Testis (tissue), 3 donors: ENCODE measurements around the gene TSPYL4. TPM values are rescaled to one million over a fixed set of nuclear protein-coding genes. Genes with fewer than 3 reads are reported as not detected.
"Not testable (repeated sequence)": the region's sequence is repeated elsewhere in the genome, so short reads cannot be mapped to it uniquely, and the experiment has no call there.

ENCODE experiments used
- DNase-seq: peaks from one replicate; pipeline ENCODE4 v3.0.0-alpha.2; 2019
- H3K27ac ChIP-seq, 2 donors: fragments of 200-600 bp; sonication (generic); one replicate each; pipeline ENCODE4 v1.5.1; 2019
- H3K27me3 ChIP-seq: fragments of 200-600 bp; sonication (generic); one replicate; pipeline ENCODE4 v1.5.1; 2019
- H3K36me3 ChIP-seq: fragments of 200-600 bp; sonication (generic); one replicate; pipeline ENCODE4 v1.5.1; 2017; ENCODE audit warnings: low read depth; ENCODE audit errors: missing control alignments
- H3K4me1 ChIP-seq: fragments of 200-600 bp; sonication (generic); one replicate; pipeline ENCODE4 v1.5.1; 2019
- H3K4me3 ChIP-seq, 2 donors: fragments of 200-600 bp; sonication (generic); one replicate each; pipeline ENCODE4 v1.5.1; 2017 to 2019
- H3K9me3 ChIP-seq: fragments of 200-600 bp; sonication (generic); one replicate; pipeline ENCODE4 v1.5.1; 2017
- POLR2A ChIP-seq: fragments of 450-650 bp; IDR thresholded peaks from one replicate; pipeline ENCODE4 v1.6.1; 2017; ENCODE audit warnings: antibody characterized with exemption, mild to moderate bottlenecking, moderate library complexity
- WGBS, 2 donors: methylation state at CpG; one replicate each; pipeline ENCODE4 v1.1.5; 2018; 5-methylcytosine and 5-hydroxymethylcytosine counted together
- intact Hi-C: fragments of 100-400 bp; cut with DNase I; formaldehyde crosslinking; loops from one replicate; pipeline ENCODE4 v1.15.1; 2023; ENCODE audit warnings: low total_unique reads
- polyA plus RNA-seq: library from polyadenylated mRNA; stranded (reverse); fragments of 350-450 nt; fragmentation: Illumina TruSeq; extraction: RNeasy Lipid Tissue Mini Kit (QIAGEN cat#74804); gene quantifications from one replicate; pipeline ENCODE4 v1.2.3, GENCODE V29; 2014; ENCODE audit warnings: low read depth, low replicate concordance; ENCODE audit not compliant: insufficient read depth
- total RNA-seq, 2 donors: library from RNA; depleted of rRNA; stranded (reverse); fragments of >200 nt; gene quantifications; one replicate each; pipeline ENCODE4 v1.2.3, GENCODE V29; 2016
- TF ChIP-seq, protein P1 (sequence below), 3 experiments: fragments of 450-650 bp in 2 of 3; fragments of 200-600 bp in 1 of 3; sonication (generic) in 1 of 3; IDR thresholded peaks; one replicate each; pipeline ENCODE4 v1.5.1; 2016 to 2019; ENCODE audit warnings: antibody characterized with exemption in 3 of 3, mild to moderate bottlenecking in 2 of 3, moderate library complexity in 1 of 3

TSPYL4 gene
- total and polyA plus RNA-seq, 3 donors from 2014 or later = 27.9 to 39.8 (median 33.1) TPM

DNA sequence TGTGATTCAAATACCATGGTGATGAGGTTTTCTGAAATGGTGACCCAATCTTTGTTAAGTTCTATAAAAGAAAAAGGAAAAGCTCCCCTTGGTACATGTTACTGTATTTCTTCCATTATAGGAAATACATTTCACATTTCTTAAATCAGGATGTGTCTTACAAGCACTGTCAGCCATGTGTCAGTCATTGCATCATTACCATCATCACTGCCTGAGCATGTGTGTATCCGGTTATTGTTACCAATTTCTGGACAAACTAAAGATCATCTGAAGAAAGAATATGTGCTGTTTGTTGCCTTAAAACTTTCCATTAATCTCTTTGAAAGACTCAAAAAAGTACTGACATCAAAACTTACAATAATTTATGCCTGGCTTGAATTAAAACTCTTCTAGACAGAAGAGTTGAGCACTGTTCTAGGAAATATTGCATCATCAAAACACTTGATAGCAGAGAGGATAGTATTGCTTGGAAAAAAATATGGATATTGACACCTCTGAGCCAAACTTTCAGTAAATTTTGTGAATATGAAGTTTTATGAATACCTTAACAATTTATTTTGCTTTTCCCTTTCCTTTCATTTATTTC, 33.0 kb upstream of the TSPYL4 start:
- TF ChIP-seq, protein P1, sequence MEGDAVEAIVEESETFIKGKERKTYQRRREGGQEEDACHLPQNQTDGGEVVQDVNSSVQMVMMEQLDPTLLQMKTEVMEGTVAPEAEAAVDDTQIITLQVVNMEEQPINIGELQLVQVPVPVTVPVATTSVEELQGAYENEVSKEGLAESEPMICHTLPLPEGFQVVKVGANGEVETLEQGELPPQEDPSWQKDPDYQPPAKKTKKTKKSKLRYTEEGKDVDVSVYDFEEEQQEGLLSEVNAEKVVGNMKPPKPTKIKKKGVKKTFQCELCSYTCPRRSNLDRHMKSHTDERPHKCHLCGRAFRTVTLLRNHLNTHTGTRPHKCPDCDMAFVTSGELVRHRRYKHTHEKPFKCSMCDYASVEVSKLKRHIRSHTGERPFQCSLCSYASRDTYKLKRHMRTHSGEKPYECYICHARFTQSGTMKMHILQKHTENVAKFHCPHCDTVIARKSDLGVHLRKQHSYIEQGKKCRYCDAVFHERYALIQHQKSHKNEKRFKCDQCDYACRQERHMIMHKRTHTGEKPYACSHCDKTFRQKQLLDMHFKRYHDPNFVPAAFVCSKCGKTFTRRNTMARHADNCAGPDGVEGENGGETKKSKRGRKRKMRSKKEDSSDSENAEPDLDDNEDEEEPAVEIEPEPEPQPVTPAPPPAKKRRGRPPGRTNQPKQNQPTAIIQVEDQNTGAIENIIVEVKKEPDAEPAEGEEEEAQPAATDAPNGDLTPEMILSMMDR (IDR thresholded peaks at IDR 0.05) = no peak
- TF ChIP-seq POLR2A = no peak
- 86 to 95% methylated on average over 1 of the region's 1 CpG for whole genome bisulfite sequencing, 2 donors
- DNase-seq = no peak
- H3K4me3 ChIP-seq = no peak overlapping the region
- intact Hi-C loops = no loop called here
- no peaks in the 10 kb centered on the region for H3K4me1 ChIP-seq
- no peaks in the 10 kb centered on the region for H3K36me3 ChIP-seq
- H3K9me3 ChIP-seq = no peaks in the 10 kb centered on the region
- H3K27ac ChIP-seq = no peak overlapping the region
- no peaks in the 10 kb centered on the region for H3K27me3 ChIP-seq

GRCh38 chr6:116284984-116285383, 31.1 kb upstream of the TSPYL4 start:
- H3K27ac ChIP-seq, H3K36me3 ChIP-seq, H3K4me1 ChIP-seq, DNase-seq, H3K9me3 ChIP-seq, H3K4me3 ChIP-seq, H3K27me3 ChIP-seq, intact Hi-C loops: not testable (repeated sequence)
- 83 to 99% methylated on average over 4 of the region's 4 CpGs for WGBS, 2 donors

DNA sequence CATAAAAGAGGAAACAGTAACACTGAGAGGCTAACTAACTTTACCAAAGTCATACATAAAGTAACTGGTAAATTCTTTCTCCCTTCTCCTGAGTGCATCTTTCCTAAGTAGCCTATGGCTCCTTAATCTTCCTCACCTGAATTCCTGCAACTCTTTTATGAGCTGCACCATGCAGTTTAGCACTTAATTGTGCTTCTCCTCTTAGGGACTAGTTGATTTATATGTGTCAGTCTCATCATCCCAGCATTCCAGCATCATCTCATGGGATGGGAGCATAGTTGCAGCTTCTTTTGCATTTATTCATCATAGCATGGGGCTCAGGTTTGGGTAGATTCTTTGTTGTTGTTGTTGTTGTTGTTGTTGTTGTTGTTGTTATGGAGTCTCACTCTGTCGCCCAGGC, 29.3 kb upstream of the TSPYL4 start:
- DNase-seq = no peak
- intact Hi-C loops = no loop called here
- Histone ChIP-seq H3K4me1 (peaks cover 3% of the 10 kb centered on the region), H3K4me3 (no peak overlapping the region), H3K36me3 (no peaks in the 10 kb centered on the region), H3K27me3 (no peaks in the 10 kb centered on the region), H3K27ac (no peak overlapping the region), H3K9me3 (no peaks in the 10 kb centered on the region)
- no peak for TF ChIP-seq POLR2A
- TF ChIP-seq, protein P1 (IDR thresholded peaks at IDR 0.05) = no peak
- WGBS, 2 donors = 75 to 91% methylated on average over 1 of the region's 1 CpG

- H3K27me3 ChIP-seq = no peaks in the 10 kb centered on the region
- H3K9me3 ChIP-seq = no peaks in the 10 kb centered on the region
- no peak overlapping the region for H3K4me3 ChIP-seq
- TF ChIP-seq POLR2A = no peak
- TF ChIP-seq, protein P1 (IDR thresholded peaks at IDR 0.05) = no peak
- no peak overlapping the region for H3K27ac ChIP-seq
- 72 to 73% methylated on average over 2 of the region's 2 CpGs for WGBS, 2 donors
- intact Hi-C loops = no loop called here
- H3K36me3 ChIP-seq = no peaks in the 10 kb centered on the region
- DNase-seq = no peak
- peaks cover 3% of the 10 kb centered on the region for H3K4me1 ChIP-seq
These were observed 28.8 kb upstream of the TSPYL4 start for GRCh38 chr6:116282698-116283097.

DNA sequence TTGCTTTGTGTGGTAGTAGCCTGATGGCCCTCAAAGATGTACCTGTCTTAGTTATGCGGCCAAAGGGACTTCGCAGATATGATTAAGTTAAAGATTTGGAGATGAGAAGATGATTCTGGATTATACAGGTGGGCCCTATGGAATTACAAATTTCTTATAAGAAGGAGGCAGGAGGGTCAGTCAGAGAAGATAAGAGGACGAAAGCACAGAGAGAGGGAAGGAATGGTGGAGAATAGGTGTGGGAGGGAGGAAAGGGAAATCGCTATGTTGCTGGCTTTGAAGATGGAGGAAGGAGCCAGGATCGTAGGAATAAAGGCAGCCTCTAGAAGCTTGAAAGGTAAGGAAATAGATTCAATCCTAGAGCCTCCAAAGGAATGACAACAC, 27.1 kb upstream of the TSPYL4 start:
- H3K27ac ChIP-seq = peak overlapping the region; percentile 56 to 100
- no peak for DNase-seq
- no peaks in the 10 kb centered on the region for H3K9me3 ChIP-seq
- peak overlapping the region in 1 of 2 donors; percentile 100 for H3K4me3 ChIP-seq
- H3K4me1 ChIP-seq = peaks cover 12% of the 10 kb centered on the region
- TF ChIP-seq POLR2A = no peak
- TF ChIP-seq, protein P1 (IDR thresholded peaks at IDR 0.05) = no peak
- intact Hi-C loops = no loop called here
- no peaks in the 10 kb centered on the region for H3K36me3 ChIP-seq
- H3K27me3 ChIP-seq = no peaks in the 10 kb centered on the region
- WGBS, 2 donors = 48 to 49% methylated on average over 5 of the region's 5 CpGs
